GM23338 (cell line): ENCODE measurements around the gene SYNE3. TPM values are rescaled to one million over a fixed set of nuclear protein-coding genes. Genes with fewer than 3 reads are reported as not detected.

Source experiments
- ATAC-seq: fragments of 200-7000 bp; cut with Tn5 transposase; 3 replicates; pipeline ENCODE4 v1.9.1; 2020
- DNase-seq: peaks from one replicate; pipeline ENCODE4 v3.0.0-alpha.2; 2015; ENCODE audit warnings: low spot score
- H2AFZ ChIP-seq: fragments of 200-600 bp; sonication (generic); 2 replicates; pipeline ENCODE4 v1.8.0; 2016; ENCODE audit warnings: antibody characterized with exemption, mild to moderate bottlenecking, moderate library complexity
- H3F3A ChIP-seq: fragments of 200-600 bp; sonication (generic); replicated peaks from 2 replicates; pipeline ENCODE4 v1.8.0; 2017; ENCODE audit warnings: antibody characterized with exemption, mixed run types, low read depth
- H3K27ac ChIP-seq: fragments of 200-600 bp; sonication (generic); 2 replicates; pipeline ENCODE4 v1.6.1; 2016; ENCODE audit warnings: low read depth
- H3K27me3 ChIP-seq: fragments of 200-600 bp; sonication (generic); 2 replicates; pipeline ENCODE4 v1.8.0; 2016; ENCODE audit warnings: mild to moderate bottlenecking, mixed run types, moderate library complexity; ENCODE audit not compliant: insufficient read depth
- H3K36me3 ChIP-seq: fragments of 200-600 bp; sonication (generic); 2 replicates; pipeline ENCODE4 v1.8.0; 2016; ENCODE audit warnings: mild to moderate bottlenecking; ENCODE audit not compliant: insufficient read depth
- H3K4me1 ChIP-seq: fragments of 200-600 bp; sonication (generic); 2 replicates; pipeline ENCODE4 v1.8.0; 2016; ENCODE audit warnings: mild to moderate bottlenecking, moderate library complexity; ENCODE audit not compliant: insufficient read depth
- H3K4me2 ChIP-seq: fragments of 200-600 bp; sonication (generic); 2 replicates; pipeline ENCODE4 v1.7.1; 2017; ENCODE audit warnings: mixed run types
- H3K4me3 ChIP-seq: fragments of 200-600 bp; sonication (generic); 2 replicates; pipeline ENCODE4 v1.6.1; 2016; ENCODE audit warnings: mixed run types
- H3K79me2 ChIP-seq: fragments of 200-600 bp; sonication (generic); replicated peaks from 2 replicates; pipeline ENCODE4 v1.8.0; 2017; ENCODE audit warnings: mild to moderate bottlenecking; ENCODE audit not compliant: insufficient read depth
- H3K9me2 ChIP-seq: fragments of 200-600 bp; sonication (generic); 2 replicates; pipeline ENCODE4 v1.8.0; 2017; ENCODE audit not compliant: insufficient read depth
- H4K20me1 ChIP-seq: fragments of 200-600 bp; sonication (generic); replicated peaks from 2 replicates; pipeline ENCODE4 v1.8.0; 2017; ENCODE audit warnings: mild to moderate bottlenecking; ENCODE audit not compliant: insufficient read depth
- H3K27ac Mint-ChIP-seq: 2 replicates; pipeline ENCODE4 v1.8.0; 2020; ENCODE audit warnings: inconsistent platforms, mild to moderate bottlenecking, moderate library complexity, mixed read lengths
- H3K27me3 Mint-ChIP-seq: 3 replicates; pipeline ENCODE4 v1.8.0; 2022; ENCODE audit warnings: low read depth, mild to moderate bottlenecking, moderate library complexity, mixed read lengths, inconsistent platforms; ENCODE audit not compliant: insufficient read depth, poor library complexity
- H3K36me3 Mint-ChIP-seq: 3 replicates; pipeline ENCODE4 v1.8.0; 2021; ENCODE audit warnings: low read depth, mild to moderate bottlenecking, inconsistent platforms, moderate library complexity, mixed read lengths
- H3K4me1 Mint-ChIP-seq: 3 replicates; pipeline ENCODE4 v1.8.0; 2020; ENCODE audit warnings: mild to moderate bottlenecking, inconsistent platforms, mixed read lengths
- H3K4me3 Mint-ChIP-seq: 3 replicates; pipeline ENCODE4 v1.8.0; 2021; ENCODE audit warnings: moderate library complexity, mild to moderate bottlenecking, inconsistent platforms, mixed read lengths
- H3K9me3 Mint-ChIP-seq: 3 replicates; pipeline ENCODE4 v1.8.0; 2020; ENCODE audit warnings: moderate library complexity, mild to moderate bottlenecking, inconsistent platforms, mixed read lengths
- CTCF ChIP-seq, 2 experiments: fragments of 200-600 bp in 1 of 2; sonication (generic) in 1 of 2; conservative IDR thresholded peaks; 2 replicates each; pipeline versions ENCODE4 v1.5.1 to v1.6.1; 2016 to 2017; ENCODE audit warnings: antibody characterized with exemption in 2 of 2, low read depth in 2 of 2, mild to moderate bottlenecking in 2 of 2, moderate library complexity in 1 of 2
- EZH2 ChIP-seq: fragments of 200-600 bp; sonication (generic); IDR thresholded peaks from one replicate; pipeline ENCODE4 v1.8.0; 2017; ENCODE audit warnings: antibody characterized with exemption, mild to moderate bottlenecking, low read depth; ENCODE audit not compliant: unreplicated experiment
- NANOG ChIP-seq: IDR thresholded peaks from 2 replicates; pipeline ENCODE4 v1.6.1; 2016; ENCODE audit warnings: antibody characterized with exemption, borderline replicate concordance
- REST ChIP-seq: IDR thresholded peaks from one replicate; pipeline ENCODE4 v1.6.1; 2018; ENCODE audit warnings: antibody characterized with exemption; ENCODE audit not compliant: unreplicated experiment
- ZNF331 ChIP-seq: fragments of 250-450 bp; sonication (Bioruptor Pico); IDR thresholded peaks from 2 replicates; pipeline ENCODE4 v1.5.0; 2020; ENCODE audit warnings: low read depth, mild to moderate bottlenecking, moderate library complexity
- ZNF462 ChIP-seq: fragments of 250-450 bp; sonication (Bioruptor Pico); IDR thresholded peaks from 2 replicates; pipeline ENCODE4 v1.5.0; 2020; ENCODE audit warnings: mild to moderate bottlenecking, moderate library complexity
- polyA plus RNA-seq: library from polyadenylated mRNA; unstranded; fragments of >200 nt; fragmentation: Nextera tagmentation; extraction: Ambion mirVana; gene quantifications from 2 replicates; pipeline ENCODE4 v1.2.1, GENCODE V29; 2016
- total RNA-seq: library from RNA; depleted of rRNA; stranded (reverse); fragments of >200 nt; shearing (Covaris generic); gene quantifications from 2 replicates; pipeline ENCODE4 v1.2.3, GENCODE V29; 2014

The SYNE3 gene
- total and polyA plus RNA-seq, 2 experiments from 2014 or later: 0.02 to 0.03 TPM

- Histone ChIP-seq H3K4me3 (peak overlapping the region; percentile 95), H3K36me3 (0 out of 2 replicates have a peak, but pooled peaks cover 12% of the 10 kb centered on the region), H3F3A (no peaks in the 10 kb centered on the region), H3K27ac (no peak overlapping the region), H3K79me2 (peaks cover 90% of the 10 kb centered on the region), H3K9me2 (no peaks in the 10 kb centered on the region), H4K20me1 (peaks cover 73% of the 10 kb centered on the region), H3K27me3 (no peaks in the 10 kb centered on the region), H3K4me1 (peaks cover 30% of the 10 kb centered on the region), H2AFZ (no peak overlapping the region), H3K4me2 (peak overlapping the region; percentile 98)
- DNase-seq: no peak
- H3K4me1 Mint-ChIP-seq: peaks cover 44% of the 10 kb centered on the region
- H3K27ac Mint-ChIP-seq: no peak overlapping the region
- H3K9me3 Mint-ChIP-seq: no peaks in the 10 kb centered on the region
- H3K4me3 Mint-ChIP-seq: peak overlapping the region; percentile 95
- TF ChIP-seq CTCF (conservative IDR thresholded peaks at IDR 0.05; ENCODE audit: low read depth in 2 of 2) (no peak), ZNF462 (CRISPR knock-in tag) (no peak), EZH2 (no peak), ZNF331 (CRISPR knock-in tag) (no peak), REST (no peak), NANOG (no peak)
- ATAC-seq: no peak
- H3K36me3 Mint-ChIP-seq: peaks cover 22% of the 10 kb centered on the region
- H3K27me3 Mint-ChIP-seq: peaks cover 7% of the 10 kb centered on the region
These were observed 19.7 kb upstream of the SYNE3 start for GRCh38 chr14:95536036-95536593.
